Stimulated activated CD8-positive, alpha-beta memory T cell treated with anti-CD3 and anti-CD28 coated beads, Interleukin-12 subunit alpha, Interleukin-12 subunit beta, amount 100 ng/mL, for 1 hour (primary cell): ENCODE results near the gene CIDEA.

ENCODE experiments used
- DNase-seq: peaks from one replicate; pipeline ENCODE4 v3.0.0-alpha.2; 2020; ENCODE audit warnings: low read depth

The CIDEA gene

DNA sequence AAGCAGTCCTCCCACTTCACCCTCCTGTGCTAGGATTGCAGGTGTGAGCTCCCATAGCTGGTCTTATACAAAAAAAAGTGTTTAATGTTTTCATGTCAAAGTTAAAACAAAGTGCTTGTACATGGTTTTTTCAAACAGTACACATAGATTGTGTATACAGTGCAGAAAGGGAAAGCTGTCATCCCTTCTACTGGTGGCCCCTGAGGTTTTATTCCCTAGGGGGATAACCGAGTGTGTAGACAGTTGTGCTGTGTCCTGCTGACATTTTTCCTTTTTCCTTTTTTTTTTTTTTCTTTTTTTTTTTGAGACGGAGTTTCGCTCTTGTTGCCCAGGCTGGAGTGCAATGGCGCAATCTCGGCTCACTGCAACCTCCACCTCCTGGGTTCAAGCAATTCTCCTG, 64.7 kb downstream of the CIDEA start:
- DNase-seq: no peak

DNA sequence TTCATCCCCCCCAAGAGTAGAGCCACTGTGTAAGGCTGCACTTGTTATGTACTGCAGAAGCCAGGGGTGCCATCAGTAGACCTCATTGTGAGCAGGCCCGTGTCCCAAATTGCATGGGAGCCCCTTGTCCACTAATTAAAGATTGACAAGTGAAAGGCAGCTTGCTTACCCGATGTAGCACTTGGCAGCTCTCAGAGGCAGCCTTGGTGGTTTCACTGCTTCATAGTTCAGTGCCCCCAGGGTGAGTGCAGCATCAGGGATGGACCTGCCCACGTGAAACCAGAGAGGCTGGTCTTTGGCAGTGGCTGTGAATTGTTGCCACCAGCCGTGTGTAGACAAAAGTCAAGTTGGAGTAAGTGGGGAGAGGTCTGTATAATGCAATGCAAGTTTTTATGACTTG, 67.2 kb downstream of the CIDEA start:
- DNase-seq: no peak

GRCh38 chr18:12324991-12325725, 71.0 kb downstream of the CIDEA start:
- no peak for DNase-seq

DNA sequence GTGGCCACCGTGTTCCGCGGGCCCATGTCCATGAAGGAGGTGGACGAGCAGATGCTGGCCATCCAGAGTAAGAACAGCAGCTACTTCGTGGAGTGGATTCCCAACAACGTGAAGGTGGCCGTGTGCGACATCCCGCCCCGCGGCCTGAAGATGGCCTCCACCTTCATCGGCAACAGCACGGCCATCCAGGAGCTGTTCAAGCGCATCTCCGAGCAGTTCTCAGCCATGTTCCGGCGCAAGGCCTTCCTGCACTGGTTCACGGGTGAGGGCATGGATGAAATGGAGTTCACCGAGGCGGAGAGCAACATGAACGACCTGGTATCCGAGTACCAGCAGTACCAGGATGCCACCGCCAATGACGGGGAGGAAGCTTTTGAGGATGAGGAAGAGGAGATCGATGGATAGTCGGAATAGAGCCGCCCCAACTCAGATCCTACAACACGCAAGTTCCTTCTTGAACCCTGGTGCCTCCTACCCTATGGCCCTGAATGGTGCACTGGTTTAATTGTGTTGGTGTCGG, 71.6 kb downstream of the CIDEA start:
- DNase-seq: no peak

- no peak for DNase-seq
Measured at GRCh38 chr18:12326711-12327460, 72.7 kb downstream of the CIDEA start.
